ENCODE results near the gene PDE4A.
"Not testable (repeated sequence)": the region's sequence is repeated elsewhere in the genome, so short reads cannot be mapped to it uniquely, and the experiment has no call there.

Gene PDE4A

GRCh38 chr19:10407096-10407495 lies 13.2 kb upstream of the PDE4A start:
- TF ChIP-seq CTCF (IDR thresholded peaks at IDR 0.05; ENCODE audit: insufficient read depth, low read length, poor library complexity, severe bottlenecking), result no peak
- no peaks in the 10 kb centered on the region for H3K27me3 ChIP-seq (replicated peaks; ENCODE audit: control insufficient read depth, insufficient read depth, low read length)
- no peak overlapping the region for H3K4me3 ChIP-seq (replicated peaks; ENCODE audit: low read depth, low read length)
- H3K36me3 ChIP-seq (ENCODE audit: control insufficient read depth, insufficient read depth, low read length), result no peaks in the 10 kb centered on the region
- DNase-seq (ENCODE audit: extremely low read depth, insufficient read length), result no peak

- H3K4me3 ChIP-seq (replicated peaks; ENCODE audit: low read depth, low read length), result no peak overlapping the region
- H3K36me3 ChIP-seq (ENCODE audit: control insufficient read depth, insufficient read depth, low read length), result no peaks in the 10 kb centered on the region
- DNase-seq (ENCODE audit: extremely low read depth, insufficient read length), result no peak
- no peaks in the 10 kb centered on the region for H3K27me3 ChIP-seq (replicated peaks; ENCODE audit: control insufficient read depth, insufficient read depth, low read length)
- no peak for TF ChIP-seq CTCF (IDR thresholded peaks at IDR 0.05; ENCODE audit: insufficient read depth, low read length, poor library complexity, severe bottlenecking)
Observed at GRCh38 chr19:10408511-10409283, 11.6 kb upstream of the PDE4A start.

- H3K36me3 ChIP-seq (ENCODE audit: control insufficient read depth, insufficient read depth, low read length); H3K27me3 ChIP-seq (replicated peaks; ENCODE audit: control insufficient read depth, insufficient read depth, low read length); H3K4me3 ChIP-seq (replicated peaks; ENCODE audit: low read depth, low read length); DNase-seq (ENCODE audit: extremely low read depth, insufficient read length): not testable (repeated sequence)
Observed at GRCh38 chr19:10411224-10411623, 9.1 kb upstream of the PDE4A start.

GRCh38 chr19:10412257-10412977 lies 7.9 kb upstream of the PDE4A start:
- TF ChIP-seq CTCF (IDR thresholded peaks at IDR 0.05; ENCODE audit: insufficient read depth, low read length, poor library complexity, severe bottlenecking), result no peak
- DNase-seq (ENCODE audit: extremely low read depth, insufficient read length), result peak; percentile 82
- no peaks in the 10 kb centered on the region for H3K36me3 ChIP-seq (ENCODE audit: control insufficient read depth, insufficient read depth, low read length)
- no peak overlapping the region; the same call in 1 of the 2 replicates for H3K4me3 ChIP-seq (replicated peaks; ENCODE audit: low read depth, low read length)
- H3K27me3 ChIP-seq (replicated peaks; ENCODE audit: control insufficient read depth, insufficient read depth, low read length), result no peaks in the 10 kb centered on the region

- Histone ChIP-seq H3K36me3 (ENCODE audit: control insufficient read depth, insufficient read depth, low read length) (no peaks in the 10 kb centered on the region), H3K27me3 (replicated peaks; ENCODE audit: control insufficient read depth, insufficient read depth, low read length) (no peaks in the 10 kb centered on the region), H3K4me3 (replicated peaks; ENCODE audit: low read depth, low read length) (peak overlapping the region; percentile 66)
- TF ChIP-seq CTCF (IDR thresholded peaks at IDR 0.05; ENCODE audit: insufficient read depth, low read length, poor library complexity, severe bottlenecking), result no peak
- no peak for DNase-seq (ENCODE audit: extremely low read depth, insufficient read length)
Observed at GRCh38 chr19:10416083-10416379, 4.3 kb upstream of the PDE4A start.

- no peaks in the 10 kb centered on the region for H3K27me3 ChIP-seq (replicated peaks; ENCODE audit: control insufficient read depth, insufficient read depth, low read length)
- no peaks in the 10 kb centered on the region for H3K36me3 ChIP-seq (ENCODE audit: control insufficient read depth, insufficient read depth, low read length)
- peak; percentile 73 for TF ChIP-seq CTCF (IDR thresholded peaks at IDR 0.05; ENCODE audit: insufficient read depth, low read length, poor library complexity, severe bottlenecking)
- peak; percentile 93 for DNase-seq (ENCODE audit: extremely low read depth, insufficient read length)
- H3K4me3 ChIP-seq (replicated peaks; ENCODE audit: low read depth, low read length), result peak overlapping the region; percentile 66
Observed at GRCh38 chr19:10416380-10417257, 3.7 kb upstream of the PDE4A start.
